Left cardiac atrium (tissue), 4 donors: Measurements from ENCODE around the gene LRRC7. TPM values are rescaled to one million over a fixed set of nuclear protein-coding genes. Genes with fewer than 3 reads are reported as not detected.
"Not testable (repeated sequence)": the region's sequence is repeated elsewhere in the genome, so short reads cannot be mapped to it uniquely, and the experiment has no call there.

Experiments used
- ATAC-seq, 2 donors: fragments of 200-7000 bp; cut with Tn5 transposase; one replicate each; pipeline ENCODE4 v1.9.1; 2020; ENCODE audit warnings: mild to moderate bottlenecking in 2 of 2, moderate library complexity in 2 of 2
- DNase-seq: peaks from one replicate; pipeline ENCODE4 v3.0.0-alpha.2; 2020
- intact Hi-C, 2 donors: fragments of 100-400 bp; cut with DNase I; formaldehyde crosslinking; loops; one replicate each; pipeline versions ENCODE4 v1.14.1 to v1.15.1; 2022 to 2023
- total RNA-seq, 2 donors: library from RNA; stranded (reverse); fragmentation: NEBNext Ultra II Directional; extraction: Animal tissue kit (Norgen Biotek cat#: 25700); gene quantifications; one replicate each; pipeline ENCODE4 v1.2.1, GENCODE V29; 2021
- donor health status: DM: no; HTN: yes; CAD: no.
- donor health status: DM: no; HTN: yes; CAD: no; lungs with severe emphysema.
- donor health status: DM: yes; HTN: yes; CAD: no.
- donor health status: Dilated cardiomyopathy.

LRRC7 gene
- total RNA-seq, 2 donors from 2014 or later = 5.7 to 6.2 TPM

- intact Hi-C loops = no loop called here
- DNase-seq = no peak
- ATAC-seq = no peak
Measured at GRCh38 chr1:69919922-69920273, 352.2 kb downstream of the LRRC7 start.

- no peak for DNase-seq
- ATAC-seq = no peak
- intact Hi-C loops = no loop called here
Measured at GRCh38 chr1:69920426-69920825, 352.7 kb downstream of the LRRC7 start.

- DNase-seq (no peak), ATAC-seq (no peak)
- intact Hi-C loops = no loop called here
Measured at GRCh38 chr1:69921486-69921885, 353.8 kb downstream of the LRRC7 start.

GRCh38 chr1:69928234-69928633 lies 360.5 kb downstream of the LRRC7 start:
- DNase-seq, ATAC-seq, intact Hi-C loops: not testable (repeated sequence)

GRCh38 chr1:69929308-69930057 lies 361.8 kb downstream of the LRRC7 start:
- ATAC-seq (no peak), DNase-seq (no peak)
- intact Hi-C loops = no loop called here

- intact Hi-C loops = no loop called here
- ATAC-seq = no peak
- DNase-seq = no peak
Measured at GRCh38 chr1:69930396-69930795, 362.7 kb downstream of the LRRC7 start.

GRCh38 chr1:69932760-69933159 lies 365.0 kb downstream of the LRRC7 start:
- no peak for DNase-seq
- intact Hi-C loops = no loop called here

GRCh38 chr1:69940231-69940630 lies 372.5 kb downstream of the LRRC7 start:
- intact Hi-C loops = no loop called here
- ATAC-seq (no peak), DNase-seq (no peak)

More at GRCh38 chr1:69932760-69933159, 365.0 kb downstream of the LRRC7 start:
- no peak for ATAC-seq

GRCh38 chr1:69940816-69941215 lies 373.1 kb downstream of the LRRC7 start:
- intact Hi-C loops = no loop called here

GRCh38 chr1:69943030-69943429 lies 375.3 kb downstream of the LRRC7 start:
- ATAC-seq (no peak), DNase-seq (no peak)
- intact Hi-C loops = no loop called here

More at GRCh38 chr1:69940816-69941215, 373.1 kb downstream of the LRRC7 start:
- no peak for ATAC-seq
- no peak for DNase-seq

- intact Hi-C loops = no loop called here
- ATAC-seq (no peak), DNase-seq (no peak)
Measured at GRCh38 chr1:69946935-69947334, 379.2 kb downstream of the LRRC7 start.

- DNase-seq (no peak), ATAC-seq (no peak)
- intact Hi-C loops = no loop called here
Measured at GRCh38 chr1:69947837-69948236, 380.1 kb downstream of the LRRC7 start.

- DNase-seq (no peak), ATAC-seq (no peak)
- intact Hi-C loops = no loop called here
Measured at GRCh38 chr1:69952676-69953075, 385.0 kb downstream of the LRRC7 start.

GRCh38 chr1:69962452-69962851 lies 394.7 kb downstream of the LRRC7 start:
- DNase-seq, intact Hi-C loops, ATAC-seq: not testable (repeated sequence)

GRCh38 chr1:69967245-69967766 lies 399.6 kb downstream of the LRRC7 start:
- DNase-seq (no peak), ATAC-seq (no peak)
- intact Hi-C loops = no loop called here

- peak in 1 of 2 donors; percentile 70 for ATAC-seq
- intact Hi-C loops = no loop called here
- DNase-seq = no peak
Measured at GRCh38 chr1:69976896-69977295, 409.2 kb downstream of the LRRC7 start.

GRCh38 chr1:69982992-69983391 lies 415.3 kb downstream of the LRRC7 start:
- DNase-seq (no peak), ATAC-seq (peak in 1 of 2 donors; percentile 62)
- intact Hi-C loops = no loop called here

GRCh38 chr1:69985376-69985775 lies 417.7 kb downstream of the LRRC7 start:
- DNase-seq (no peak), ATAC-seq (no peak)
- intact Hi-C loops = no loop called here

- no peak for ATAC-seq
Measured at GRCh38 chr1:69985901-69986439, 418.2 kb downstream of the LRRC7 start.

GRCh38 chr1:69987881-69988280 lies 420.2 kb downstream of the LRRC7 start:
- no peak for ATAC-seq
- no peak for DNase-seq
- intact Hi-C loops = no loop called here

More at GRCh38 chr1:69985901-69986439, 418.2 kb downstream of the LRRC7 start:
- no peak for DNase-seq
- intact Hi-C loops = no loop called here

- intact Hi-C loops = no loop called here
Measured at GRCh38 chr1:69991644-69992043, 423.9 kb downstream of the LRRC7 start.

More at GRCh38 chr1:69991644-69992043, 423.9 kb downstream of the LRRC7 start:
- no peak for ATAC-seq
- DNase-seq = no peak
